Stimulated activated CD4-positive, alpha-beta T cell treated with anti-CD3 and anti-CD28 coated beads, Interleukin-12 subunit alpha, Interleukin-12 subunit beta, amount 100 ng/mL, for 24 hours (primary cell): ENCODE data around the gene TBC1D9B.

Source experiments
- DNase-seq, 2 experiments: peaks; one replicate each; pipeline ENCODE4 v3.0.0-alpha.2; 2020; ENCODE audit warnings: low read depth in 2 of 2

Gene TBC1D9B

GRCh38 chr5:179869641-179870402, 37.9 kb downstream of the TBC1D9B start:
- no peak for DNase-seq

GRCh38 chr5:179869101-179869500, 38.6 kb downstream of the TBC1D9B start:
- DNase-seq, result no peak

GRCh38 chr5:179868541-179868940, 39.2 kb downstream of the TBC1D9B start:
- DNase-seq, result no peak

- no peak for DNase-seq
These were observed 40.2 kb downstream of the TBC1D9B start for GRCh38 chr5:179867476-179867875.

GRCh38 chr5:179867079-179867465, 40.6 kb downstream of the TBC1D9B start:
- DNase-seq, result no peak

- peak; percentile 5 to 17 for DNase-seq
These were observed 41.2 kb downstream of the TBC1D9B start for GRCh38 chr5:179866241-179867078.

- no peak for DNase-seq
These were observed 42.0 kb downstream of the TBC1D9B start for GRCh38 chr5:179865491-179866240.

GRCh38 chr5:179864686-179865085, 43.0 kb downstream of the TBC1D9B start:
- DNase-seq, result no peak

- DNase-seq, result no peak
These were observed 44.1 kb downstream of the TBC1D9B start for GRCh38 chr5:179863449-179864085.

GRCh38 chr5:179862891-179863290, 44.8 kb downstream of the TBC1D9B start:
- DNase-seq, result no peak

- DNase-seq, result no peak
These were observed 45.4 kb downstream of the TBC1D9B start for GRCh38 chr5:179862296-179862695.

GRCh38 chr5:179860301-179860700, 47.4 kb downstream of the TBC1D9B start:
- no peak for DNase-seq

- peak; percentile 86 to 91 for DNase-seq
These were observed 48.9 kb downstream of the TBC1D9B start, which contains the start of gene MRNIP for GRCh38 chr5:179858586-179859427. MRNIP (minus strand) TSS chr5:179858817; CDS start chr5:179858796, 21 bp downstream.

GRCh38 chr5:179858241-179858585, 49.5 kb downstream of the TBC1D9B start:
- DNase-seq, result peak in 1 of 2 experiments; percentile 43

GRCh38 chr5:179854356-179854755, 53.3 kb downstream of the TBC1D9B start:
- no peak for DNase-seq

- no peak for DNase-seq
These were observed 54.6 kb downstream of the TBC1D9B start for GRCh38 chr5:179852993-179853547.

- no peak for DNase-seq
These were observed 66.1 kb downstream of the TBC1D9B start for GRCh38 chr5:179841621-179842020.

- no peak for DNase-seq
These were observed 66.9 kb downstream of the TBC1D9B start for GRCh38 chr5:179840766-179841165.

- DNase-seq, result no peak
These were observed 67.4 kb downstream of the TBC1D9B start for GRCh38 chr5:179840321-179840720.
